GM21737 (cell line): Measurements from ENCODE around the gene EXOC3L4.
"Not testable (repeated sequence)": the region's sequence is repeated elsewhere in the genome, so short reads cannot be mapped to it uniquely, and the experiment has no call there.

ENCODE experiments used
- ATAC-seq: cut with Tn5 transposase; IDR thresholded peaks from one replicate; pipeline ENCODE4 v1.9.1; 2021; ENCODE audit warnings: mild to moderate bottlenecking, moderate library complexity; ENCODE audit not compliant: unreplicated experiment

Gene EXOC3L4

GRCh38 chr14:103104654-103105452 is 10.3 kb downstream of the EXOC3L4 start:
- no peak for ATAC-seq

GRCh38 chr14:103105580-103106150 is 11.1 kb downstream of the EXOC3L4 start:
- ATAC-seq = no peak

GRCh38 chr14:103107455-103107854 is 12.9 kb downstream of the EXOC3L4 start:
- no peak for ATAC-seq

GRCh38 chr14:103107941-103108748 is 13.6 kb downstream of the EXOC3L4 start:
- ATAC-seq = no peak

GRCh38 chr14:103108749-103109207 is 14.3 kb downstream of the EXOC3L4 start:
- no peak for ATAC-seq

- no peak for ATAC-seq
These were observed 15.3 kb downstream of the EXOC3L4 start for GRCh38 chr14:103109535-103110441.

- no peak for ATAC-seq
These were observed 16.2 kb downstream of the EXOC3L4 start for GRCh38 chr14:103110681-103111231.

GRCh38 chr14:103111232-103111868 is 16.8 kb downstream of the EXOC3L4 start:
- no peak for ATAC-seq

- no peak for ATAC-seq
These were observed 18.1 kb downstream of the EXOC3L4 start for GRCh38 chr14:103112400-103113243.

GRCh38 chr14:103113303-103113702 is 18.8 kb downstream of the EXOC3L4 start:
- ATAC-seq = no peak

- no peak for ATAC-seq
These were observed 19.2 kb downstream of the EXOC3L4 start for GRCh38 chr14:103113774-103114173.

- ATAC-seq = not testable (repeated sequence)
These were observed 20.7 kb downstream of the EXOC3L4 start for GRCh38 chr14:103115086-103115679.

- no peak for ATAC-seq
These were observed 21.5 kb downstream of the EXOC3L4 start for GRCh38 chr14:103115845-103116572.

- no peak for ATAC-seq
These were observed 22.1 kb downstream of the EXOC3L4 start for GRCh38 chr14:103116636-103117035.

GRCh38 chr14:103117499-103117898 is 23.0 kb downstream of the EXOC3L4 start:
- not testable (repeated sequence) for ATAC-seq

GRCh38 chr14:103118018-103118662 is 23.6 kb downstream of the EXOC3L4 start:
- ATAC-seq = no peak

GRCh38 chr14:103118663-103119404 is 24.3 kb downstream of the EXOC3L4 start:
- ATAC-seq = no peak
